Karpas-422 (cell line): ENCODE results near the gene ZFR. TPM values are rescaled to one million over a fixed set of nuclear protein-coding genes. Genes with fewer than 3 reads are reported as not detected.
"Not testable (repeated sequence)": the region's sequence is repeated elsewhere in the genome, so short reads cannot be mapped to it uniquely, and the experiment has no call there.

ENCODE experiments used
- DNase-seq: peaks from one replicate; pipeline ENCODE4 v3.0.0-alpha.2; 2015
- H2AFZ ChIP-seq: fragments of 200-600 bp; sonication (generic); 2 replicates; pipeline ENCODE4 v1.6.1; 2014; ENCODE audit warnings: antibody characterized with exemption, low read length, mixed read lengths
- H3K27ac ChIP-seq: fragments of 200-600 bp; sonication (generic); 2 replicates; pipeline ENCODE4 v1.5.1; 2014; ENCODE audit warnings: mild to moderate bottlenecking, low read length, moderate library complexity
- H3K27me3 ChIP-seq: fragments of 200-600 bp; sonication (generic); 2 replicates; pipeline ENCODE4 v1.6.1; 2014; ENCODE audit warnings: low read length, mixed read lengths
- H3K36me3 ChIP-seq: fragments of 200-600 bp; sonication (generic); 2 replicates; pipeline ENCODE4 v1.6.1; 2014; ENCODE audit warnings: low read length, mixed read lengths; ENCODE audit not compliant: insufficient read depth
- H3K4me1 ChIP-seq: fragments of 200-600 bp; sonication (generic); 2 replicates; pipeline ENCODE4 v1.6.1; 2014; ENCODE audit warnings: mild to moderate bottlenecking, low read length, mixed read lengths
- H3K4me2 ChIP-seq: fragments of 200-600 bp; sonication (generic); 2 replicates; pipeline ENCODE4 v1.6.1; 2014; ENCODE audit warnings: low read length, low read depth, mild to moderate bottlenecking; ENCODE audit not compliant: poor library complexity, severe bottlenecking
- H3K4me3 ChIP-seq: fragments of 200-600 bp; sonication (generic); 2 replicates; pipeline ENCODE4 v1.5.1; 2014; ENCODE audit warnings: mild to moderate bottlenecking, antibody characterized with exemption, low read length, mixed read lengths
- H3K79me2 ChIP-seq: fragments of 200-600 bp; sonication (generic); 2 replicates; pipeline ENCODE4 v1.6.1; 2014; ENCODE audit warnings: mild to moderate bottlenecking, low read length, mixed read lengths
- H3K9ac ChIP-seq: fragments of 200-600 bp; sonication (generic); 2 replicates; pipeline ENCODE4 v1.6.0; 2014; ENCODE audit warnings: low read length
- H3K9me2 ChIP-seq: fragments of 200-600 bp; sonication (generic), shearing (Covaris generic); replicated peaks from 2 replicates; pipeline ENCODE4 v1.6.0; 2014; ENCODE audit warnings: mild to moderate bottlenecking, low read length, moderate library complexity; ENCODE audit not compliant: insufficient read depth
- H3K9me3 ChIP-seq: fragments of 300-700, 200-600 bp; sonication (generic); 2 replicates; pipeline ENCODE4 v1.6.1; 2014; ENCODE audit warnings: low read length, mixed read lengths
- H4K20me1 ChIP-seq: fragments of 200-600 bp; sonication (generic); 2 replicates; pipeline ENCODE4 v1.6.1; 2014; ENCODE audit warnings: mild to moderate bottlenecking, antibody characterized with exemption, low read length, low read depth; ENCODE audit not compliant: insufficient read depth
- total RNA-seq: library from RNA; depleted of rRNA; stranded (reverse); fragments of >200 nt; shearing (Covaris generic); gene quantifications from 2 replicates; pipeline ENCODE4 v1.2.3, GENCODE V29; 2014; ENCODE audit warnings: low replicate concordance

ZFR gene
- total RNA-seq, 1 experiment from 2014 or later: 87.7 TPM

- H3K9ac ChIP-seq: no peak overlapping the region
- peaks cover 84% of the 10 kb centered on the region for H3K79me2 ChIP-seq
- DNase-seq: no peak
- no peaks in the 10 kb centered on the region for H3K9me2 ChIP-seq
- H3K4me1 ChIP-seq: peaks cover 27% of the 10 kb centered on the region
- no peak overlapping the region for H3K4me2 ChIP-seq
- H2AFZ ChIP-seq: no peak overlapping the region
- H3K9me3 ChIP-seq: no peaks in the 10 kb centered on the region
- no peaks in the 10 kb centered on the region for H3K27me3 ChIP-seq
- H3K27ac ChIP-seq: no peak overlapping the region
- H3K36me3 ChIP-seq: peaks cover 34% of the 10 kb centered on the region
- no peaks in the 10 kb centered on the region for H4K20me1 ChIP-seq
- no peak overlapping the region for H3K4me3 ChIP-seq
These were observed 24.7 kb downstream of the ZFR start for GRCh38 chr5:32419791-32420190.

GRCh38 chr5:32413466-32414263, 30.9 kb downstream of the ZFR start:
- Histone ChIP-seq H3K4me2 (peak overlapping the region; percentile 27), H3K27ac (peak overlapping the region; percentile 43; the same call in 1 of the 2 replicates), H3K4me3 (no peak overlapping the region), H3K36me3 (peaks cover 49% of the 10 kb centered on the region), H3K9me2 (no peaks in the 10 kb centered on the region), H3K4me1 (peaks cover 21% of the 10 kb centered on the region), H4K20me1 (0 out of 2 replicates have a peak, but pooled peaks cover 4% of the 10 kb centered on the region), H2AFZ (no peak overlapping the region), H3K9ac (no peak overlapping the region), H3K79me2 (peaks cover 70% of the 10 kb centered on the region), H3K9me3 (no peaks in the 10 kb centered on the region), H3K27me3 (no peaks in the 10 kb centered on the region)
- no peak for DNase-seq

- H3K27me3 ChIP-seq: no peaks in the 10 kb centered on the region
- no peaks in the 10 kb centered on the region for H3K9me2 ChIP-seq
- H4K20me1 ChIP-seq: 0 out of 2 replicates have a peak, but pooled peaks cover 4% of the 10 kb centered on the region
- no peak overlapping the region for H3K4me3 ChIP-seq
- H3K27ac ChIP-seq: no peak overlapping the region
- peaks cover 18% of the 10 kb centered on the region for H3K4me1 ChIP-seq
- peaks cover 54% of the 10 kb centered on the region for H3K36me3 ChIP-seq
- no peak overlapping the region for H3K4me2 ChIP-seq
- H3K9ac ChIP-seq: no peak overlapping the region
- peaks cover 80% of the 10 kb centered on the region for H3K79me2 ChIP-seq
- no peaks in the 10 kb centered on the region for H3K9me3 ChIP-seq
- no peak for DNase-seq
- no peak overlapping the region for H2AFZ ChIP-seq
These were observed 33.9 kb downstream of the ZFR start for GRCh38 chr5:32410630-32411029.

GRCh38 chr5:32406650-32407049, 37.9 kb downstream of the ZFR start:
- Histone ChIP-seq H3K79me2 (peaks cover 54% of the 10 kb centered on the region), H3K36me3 (peaks cover 59% of the 10 kb centered on the region; the same call in 1 of the 2 replicates), H3K27me3 (no peaks in the 10 kb centered on the region), H3K9me3 (no peaks in the 10 kb centered on the region), H3K9me2 (no peaks in the 10 kb centered on the region), H3K4me1 (no peaks in the 10 kb centered on the region), H2AFZ (no peak overlapping the region), H4K20me1 (no peaks in the 10 kb centered on the region), H3K9ac (no peak overlapping the region), H3K27ac (no peak overlapping the region), H3K4me3 (no peak overlapping the region), H3K4me2 (no peak overlapping the region)
- no peak for DNase-seq

- H3K27ac ChIP-seq: no peak overlapping the region
- H3K9me2 ChIP-seq: no peaks in the 10 kb centered on the region
- H3K9ac ChIP-seq: no peak overlapping the region
- H3K9me3 ChIP-seq: no peaks in the 10 kb centered on the region
- DNase-seq: no peak
- H3K4me3 ChIP-seq: no peak overlapping the region
- H2AFZ ChIP-seq: no peak overlapping the region
- no peak overlapping the region for H3K4me2 ChIP-seq
- peaks cover 67% of the 10 kb centered on the region; the same call in 1 of the 2 replicates for H3K36me3 ChIP-seq
- no peaks in the 10 kb centered on the region for H3K27me3 ChIP-seq
- peaks cover 46% of the 10 kb centered on the region for H3K79me2 ChIP-seq
- H3K4me1 ChIP-seq: no peaks in the 10 kb centered on the region
- H4K20me1 ChIP-seq: no peaks in the 10 kb centered on the region
These were observed 39.0 kb downstream of the ZFR start for GRCh38 chr5:32405507-32405906.

- no peaks in the 10 kb centered on the region for H3K27me3 ChIP-seq
These were observed 40.8 kb downstream of the ZFR start for GRCh38 chr5:32403760-32404159.

GRCh38 chr5:32400401-32400800, 44.1 kb downstream of the ZFR start:
- Histone ChIP-seq H3K9me3 (no peaks in the 10 kb centered on the region), H3K27ac (no peak overlapping the region), H3K79me2 (peaks cover 11% of the 10 kb centered on the region), H3K9ac (no peak overlapping the region), H4K20me1 (no peaks in the 10 kb centered on the region), H3K4me3 (no peak overlapping the region), H2AFZ (no peak overlapping the region), H3K9me2 (no peaks in the 10 kb centered on the region), H3K36me3 (peaks cover 79% of the 10 kb centered on the region), H3K27me3 (no peaks in the 10 kb centered on the region), H3K4me1 (no peaks in the 10 kb centered on the region), H3K4me2 (no peak overlapping the region)
- no peak for DNase-seq

More at GRCh38 chr5:32403760-32404159, 40.8 kb downstream of the ZFR start:
- no peak overlapping the region for H3K9ac ChIP-seq
- no peak overlapping the region for H2AFZ ChIP-seq
- no peaks in the 10 kb centered on the region for H4K20me1 ChIP-seq
- no peak for DNase-seq
- no peak overlapping the region for H3K4me2 ChIP-seq
- peaks cover 40% of the 10 kb centered on the region for H3K79me2 ChIP-seq
- no peaks in the 10 kb centered on the region for H3K9me3 ChIP-seq
- no peaks in the 10 kb centered on the region for H3K9me2 ChIP-seq
- no peaks in the 10 kb centered on the region for H3K4me1 ChIP-seq
- peaks cover 82% of the 10 kb centered on the region for H3K36me3 ChIP-seq
- no peak overlapping the region for H3K27ac ChIP-seq
- no peak overlapping the region for H3K4me3 ChIP-seq

GRCh38 chr5:32398754-32399153, 45.8 kb downstream of the ZFR start:
- H3K27me3 ChIP-seq, H3K79me2 ChIP-seq, H3K4me3 ChIP-seq, H3K9me3 ChIP-seq, H2AFZ ChIP-seq, H3K4me2 ChIP-seq, H4K20me1 ChIP-seq, DNase-seq, H3K9me2 ChIP-seq, H3K4me1 ChIP-seq, H3K27ac ChIP-seq, H3K9ac ChIP-seq: not testable (repeated sequence)
- H3K36me3 ChIP-seq: peaks cover 79% of the 10 kb centered on the region
